Fibroblast of mammary gland (primary cell): ENCODE data around the gene CTNNAL1.
"Not testable (repeated sequence)": the region's sequence is repeated elsewhere in the genome, so short reads cannot be mapped to it uniquely, and the experiment has no call there.

Experiments
- DNase-seq: peaks from one replicate; pipeline ENCODE4 v3.0.0-alpha.2; 2010; ENCODE audit warnings: low read depth
- H3K4me3 ChIP-seq: 2 replicates; pipeline ENCODE4 v1.5.1; 2011; ENCODE audit warnings: low read depth, mild to moderate bottlenecking, low read length, moderate library complexity; ENCODE audit not compliant: control insufficient read depth
- CTCF ChIP-seq: conservative IDR thresholded peaks from 2 replicates; pipeline ENCODE4 v1.5.1; 2011; ENCODE audit warnings: low read depth, low read length, inconsistent platforms; ENCODE audit not compliant: control insufficient read depth, insufficient read depth

The CTNNAL1 gene

GRCh38 chr9:108910914-108911313, 102.4 kb downstream of the CTNNAL1 start:
- H3K4me3 ChIP-seq = no peak overlapping the region
- no peak for DNase-seq
- no peak for TF ChIP-seq CTCF

- H3K4me3 ChIP-seq = no peak overlapping the region
- no peak for TF ChIP-seq CTCF
- DNase-seq = no peak
Observed at GRCh38 chr9:108910402-108910801, 102.9 kb downstream of the CTNNAL1 start.

DNA sequence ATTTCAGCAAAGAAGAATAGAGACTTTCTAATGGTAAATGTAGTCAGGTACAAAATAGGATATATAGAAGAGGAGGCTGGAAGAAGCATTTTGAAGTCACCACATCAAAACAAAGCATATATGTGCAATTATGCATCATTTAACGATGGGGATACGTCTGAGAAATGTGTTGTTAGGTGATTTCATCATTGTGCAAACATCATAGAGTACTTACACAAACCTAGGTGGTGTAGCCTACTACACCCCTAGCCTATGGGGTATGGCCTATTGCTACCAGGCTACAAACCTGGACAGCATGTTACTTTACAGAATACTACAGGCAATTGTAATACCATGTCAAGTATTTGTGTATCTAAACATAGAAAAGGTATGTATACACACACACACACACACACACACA, 107.8 kb downstream of the CTNNAL1 start:
- TF ChIP-seq CTCF = no peak
- no peak for DNase-seq
- H3K4me3 ChIP-seq = no peak overlapping the region

DNA sequence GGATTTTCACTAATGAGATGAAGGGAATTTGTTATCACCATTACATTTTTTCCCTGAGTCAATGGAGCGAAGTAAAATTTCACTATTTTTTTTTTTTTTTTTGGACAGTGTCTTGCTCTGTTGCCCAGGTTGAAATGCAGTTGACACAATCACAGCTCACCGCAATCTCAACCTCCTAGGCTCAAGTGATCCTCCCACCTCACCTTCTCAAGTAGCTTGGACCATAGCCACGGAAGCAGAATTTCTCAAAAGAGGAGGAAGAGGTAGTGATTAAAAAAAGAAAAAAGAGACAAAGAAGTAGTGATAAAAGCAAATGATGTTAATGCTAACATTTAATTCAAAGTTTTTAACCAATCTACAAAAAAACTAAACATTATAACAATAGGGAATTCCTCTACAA, 109.1 kb downstream of the CTNNAL1 start:
- DNase-seq = no peak
- H3K4me3 ChIP-seq = no peak overlapping the region
- no peak for TF ChIP-seq CTCF

- peak; percentile 8 for DNase-seq
- no peak for TF ChIP-seq CTCF
- no peak overlapping the region for H3K4me3 ChIP-seq
Observed at GRCh38 chr9:108903420-108904103, 109.7 kb downstream of the CTNNAL1 start.

- no peak for TF ChIP-seq CTCF
- no peak overlapping the region for H3K4me3 ChIP-seq
- no peak for DNase-seq
Observed at GRCh38 chr9:108900176-108900575, 113.1 kb downstream of the CTNNAL1 start.

DNA sequence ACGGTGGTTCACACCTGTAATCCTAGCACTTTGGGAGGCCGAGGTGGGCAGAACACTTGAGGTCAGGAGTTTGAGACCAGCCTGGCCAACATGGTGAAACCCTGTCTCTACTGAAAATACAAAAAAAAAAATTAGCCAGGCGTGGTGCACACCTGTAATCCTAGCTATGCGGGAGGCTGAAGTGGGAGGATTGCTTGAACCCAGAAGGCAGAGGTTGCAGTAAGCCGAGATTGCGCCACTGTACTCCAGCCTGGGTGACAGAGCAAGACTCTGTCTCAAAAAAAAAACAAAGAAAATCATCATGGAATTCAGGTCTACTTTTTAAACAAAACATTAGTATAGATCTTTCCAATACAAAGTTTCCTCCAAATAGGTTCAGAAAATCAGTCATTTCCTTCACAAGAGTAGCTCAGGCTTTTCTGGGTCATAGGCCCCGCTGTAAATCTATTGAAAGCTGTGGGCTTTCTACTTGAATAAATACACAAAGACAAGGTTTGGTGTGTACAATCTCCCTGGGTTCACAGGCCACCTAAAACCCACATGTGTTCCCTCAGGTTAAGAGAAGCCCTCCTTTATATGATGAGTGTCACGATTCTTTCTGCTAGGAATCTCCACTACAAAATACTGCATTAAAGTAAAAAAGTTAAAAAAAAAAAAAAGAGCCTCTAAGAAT, 114.1 kb downstream of the CTNNAL1 start:
- not testable (repeated sequence) for DNase-seq, H3K4me3 ChIP-seq
